ENCODE measurements around the gene GRPR. TPM values are rescaled to one million over a fixed set of nuclear protein-coding genes. Genes with fewer than 3 reads are reported as not detected.

Gene GRPR
- total RNA-seq: under 1 TPM in 1 of 2 donors, not detected in 1; 0.19 TPM

GRCh38 chrX:16123222-16123786 is at the start of gene GRPR:
Gene GRPR, plus strand, starts transcription at chrX:16123565. Its CDS starts 389 bp downstream, at chrX:16123954.
- no peaks in the 10 kb centered on the region for H3K36me3 Mint-ChIP-seq (ENCODE audit: low read depth)
- ATAC-seq (replicated peaks): peak; percentile 72
- no peaks in the 10 kb centered on the region for H3K9me3 Mint-ChIP-seq
- no peak within 1 kb of the TSS for H3K27ac Mint-ChIP-seq
- H3K4me3 Mint-ChIP-seq: no peak within 1 kb of the TSS
- peaks cover 14% of the 10 kb centered on the region for H3K27me3 Mint-ChIP-seq
- peaks cover 9% of the 10 kb centered on the region for H3K4me1 Mint-ChIP-seq

DNA sequence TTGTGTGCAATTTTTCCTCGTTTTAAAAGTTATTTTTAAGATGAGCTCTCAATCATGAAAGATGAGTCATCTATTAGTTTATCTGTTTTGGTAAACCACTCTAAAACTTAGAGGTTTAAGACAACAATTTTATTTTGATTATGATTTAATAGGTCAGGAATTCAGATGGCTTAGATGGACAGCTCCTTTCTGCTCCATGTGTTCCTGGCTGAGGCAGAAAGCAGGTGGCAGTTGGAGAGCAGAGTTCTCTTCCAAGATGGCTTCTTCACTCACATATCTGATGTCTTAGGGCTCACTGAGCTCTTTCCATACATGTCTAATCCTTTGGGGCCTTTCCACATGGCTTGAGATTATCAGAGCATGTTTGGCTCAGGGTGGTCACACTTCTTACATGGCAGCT is 48.3 kb upstream of the GRPR start:
- Mint-ChIP-seq H3K27me3 (no peaks in the 10 kb centered on the region), H3K4me1 (no peaks in the 10 kb centered on the region), H3K27ac (no peak overlapping the region), H3K36me3 (ENCODE audit: low read depth) (no peaks in the 10 kb centered on the region), H3K9me3 (no peaks in the 10 kb centered on the region), H3K4me3 (no peak overlapping the region)
- no peak for ATAC-seq (replicated peaks)

DNA sequence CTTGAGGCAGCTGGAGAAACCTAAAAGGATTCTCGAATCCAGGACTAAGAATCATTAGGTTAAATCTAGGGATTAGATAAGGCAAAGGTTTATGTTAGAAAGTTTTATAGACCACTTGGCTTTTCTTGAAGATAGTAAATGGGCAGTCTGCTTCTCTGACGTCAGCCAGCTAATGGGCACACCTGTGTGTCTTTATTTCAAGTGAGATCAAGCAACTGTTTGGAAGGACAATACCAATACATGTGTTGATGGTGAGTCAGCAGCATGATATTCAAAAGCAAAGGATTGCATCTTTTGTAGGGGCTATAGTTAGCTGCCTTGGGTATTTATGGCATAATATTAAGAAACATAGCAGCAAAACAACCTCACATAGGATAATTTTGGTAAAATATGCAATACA is 46.5 kb upstream of the GRPR start:
- Mint-ChIP-seq H3K27me3 (no peaks in the 10 kb centered on the region), H3K4me3 (no peak overlapping the region), H3K4me1 (no peaks in the 10 kb centered on the region), H3K36me3 (ENCODE audit: low read depth) (no peaks in the 10 kb centered on the region), H3K9me3 (no peaks in the 10 kb centered on the region), H3K27ac (no peak overlapping the region)
- no peak for ATAC-seq (replicated peaks)

GRCh38 chrX:16077811-16078210 is 45.6 kb upstream of the GRPR start:
- Mint-ChIP-seq H3K36me3 (ENCODE audit: low read depth) (no peaks in the 10 kb centered on the region), H3K9me3 (no peaks in the 10 kb centered on the region), H3K4me1 (no peaks in the 10 kb centered on the region), H3K27ac (no peak overlapping the region), H3K27me3 (no peaks in the 10 kb centered on the region), H3K4me3 (no peak overlapping the region)
- ATAC-seq (replicated peaks): no peak

- Mint-ChIP-seq H3K27ac (no peak overlapping the region), H3K27me3 (peaks cover 6% of the 10 kb centered on the region), H3K9me3 (no peaks in the 10 kb centered on the region), H3K4me3 (no peak overlapping the region), H3K4me1 (no peaks in the 10 kb centered on the region), H3K36me3 (ENCODE audit: low read depth) (no peaks in the 10 kb centered on the region)
- no peak for ATAC-seq (replicated peaks)
These were observed 42.0 kb upstream of the GRPR start for GRCh38 chrX:16081357-16081756.

DNA sequence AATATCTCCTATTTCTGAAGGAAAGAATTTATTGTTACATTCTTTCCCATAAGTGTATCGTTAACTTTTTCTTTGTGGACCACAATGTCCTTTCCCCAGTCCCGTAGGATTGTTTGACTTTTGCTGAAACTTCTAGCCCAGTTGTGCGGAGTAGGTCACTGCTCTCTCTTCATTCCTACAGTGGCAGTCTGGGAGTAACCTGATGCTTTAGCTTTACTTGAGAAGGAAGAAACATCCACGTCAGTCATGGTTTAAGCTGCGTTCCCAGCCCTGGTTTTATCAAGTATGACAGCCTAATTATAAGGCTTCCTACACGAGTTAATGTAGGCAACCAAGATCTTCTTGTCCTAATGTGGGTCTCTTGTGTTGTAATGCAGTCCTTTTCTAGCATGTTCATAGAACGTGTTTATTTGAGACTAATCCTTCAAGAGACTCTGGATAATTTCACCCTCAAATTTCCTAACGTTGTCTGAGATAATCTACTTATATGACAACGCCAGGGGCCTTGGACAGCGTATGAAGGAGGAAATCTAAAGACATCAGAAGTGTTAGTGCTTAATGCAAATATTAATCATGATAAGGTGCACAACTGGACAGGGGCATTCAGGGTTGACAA is 40.8 kb upstream of the GRPR start:
- Mint-ChIP-seq H3K4me3 (no peak overlapping the region), H3K27ac (no peak overlapping the region), H3K36me3 (ENCODE audit: low read depth) (no peaks in the 10 kb centered on the region), H3K4me1 (no peaks in the 10 kb centered on the region), H3K9me3 (no peaks in the 10 kb centered on the region), H3K27me3 (peaks cover 6% of the 10 kb centered on the region)
- no peak for ATAC-seq (replicated peaks)

GRCh38 chrX:16087076-16087475 is 36.3 kb upstream of the GRPR start:
- H3K4me3 Mint-ChIP-seq: no peak overlapping the region
- H3K27me3 Mint-ChIP-seq: peaks cover 6% of the 10 kb centered on the region
- no peak for ATAC-seq (replicated peaks)
- H3K4me1 Mint-ChIP-seq: no peaks in the 10 kb centered on the region
- H3K36me3 Mint-ChIP-seq (ENCODE audit: low read depth): no peaks in the 10 kb centered on the region
- H3K27ac Mint-ChIP-seq: no peak overlapping the region
- no peaks in the 10 kb centered on the region for H3K9me3 Mint-ChIP-seq

- no peak overlapping the region for H3K27ac Mint-ChIP-seq
- no peak for ATAC-seq (replicated peaks)
- H3K4me1 Mint-ChIP-seq: no peaks in the 10 kb centered on the region
- peaks cover 17% of the 10 kb centered on the region for H3K27me3 Mint-ChIP-seq
- no peaks in the 10 kb centered on the region for H3K9me3 Mint-ChIP-seq
- H3K4me3 Mint-ChIP-seq: no peak overlapping the region
- no peaks in the 10 kb centered on the region for H3K36me3 Mint-ChIP-seq (ENCODE audit: low read depth)
These were observed 34.3 kb upstream of the GRPR start for GRCh38 chrX:16089086-16089485.

DNA sequence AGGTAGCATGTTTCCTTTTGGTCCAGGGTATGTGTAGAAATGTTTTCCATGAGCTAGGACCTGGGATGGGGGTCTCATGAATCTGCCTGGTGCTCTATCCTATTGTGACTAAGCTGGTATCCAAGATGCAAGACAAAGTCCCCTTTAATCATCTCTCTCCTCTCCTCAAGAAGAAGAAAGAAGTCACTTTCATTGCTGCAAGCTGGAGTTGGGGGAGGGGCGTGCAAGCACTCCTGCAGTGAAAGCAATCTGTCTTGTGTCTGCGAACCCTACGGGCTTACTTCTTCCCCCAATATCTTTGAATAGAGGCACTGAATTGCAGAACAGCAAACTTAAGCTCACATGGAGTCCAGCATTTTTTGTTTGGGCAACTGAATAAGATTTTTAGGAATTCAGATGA is 27.2 kb upstream of the GRPR start:
- H3K27ac Mint-ChIP-seq: no peak overlapping the region
- no peaks in the 10 kb centered on the region for H3K9me3 Mint-ChIP-seq
- ATAC-seq (replicated peaks): no peak

GRCh38 chrX:16100673-16101072 is 22.7 kb upstream of the GRPR start:
- Mint-ChIP-seq H3K4me1 (no peaks in the 10 kb centered on the region), H3K36me3 (ENCODE audit: low read depth) (no peaks in the 10 kb centered on the region), H3K9me3 (no peaks in the 10 kb centered on the region), H3K4me3 (no peak overlapping the region), H3K27me3 (peaks cover 11% of the 10 kb centered on the region), H3K27ac (no peak overlapping the region)
- no peak for ATAC-seq (replicated peaks)

More for the DNA sequence above, 27.2 kb upstream of the GRPR start:
- Mint-ChIP-seq H3K27me3 (peaks cover 15% of the 10 kb centered on the region), H3K4me3 (no peak overlapping the region), H3K36me3 (ENCODE audit: low read depth) (no peaks in the 10 kb centered on the region), H3K4me1 (no peaks in the 10 kb centered on the region)

GRCh38 chrX:16101581-16101980 is 21.8 kb upstream of the GRPR start:
- ATAC-seq (replicated peaks): no peak
- H3K27me3 Mint-ChIP-seq: peaks cover 11% of the 10 kb centered on the region
- no peak overlapping the region for H3K4me3 Mint-ChIP-seq

DNA sequence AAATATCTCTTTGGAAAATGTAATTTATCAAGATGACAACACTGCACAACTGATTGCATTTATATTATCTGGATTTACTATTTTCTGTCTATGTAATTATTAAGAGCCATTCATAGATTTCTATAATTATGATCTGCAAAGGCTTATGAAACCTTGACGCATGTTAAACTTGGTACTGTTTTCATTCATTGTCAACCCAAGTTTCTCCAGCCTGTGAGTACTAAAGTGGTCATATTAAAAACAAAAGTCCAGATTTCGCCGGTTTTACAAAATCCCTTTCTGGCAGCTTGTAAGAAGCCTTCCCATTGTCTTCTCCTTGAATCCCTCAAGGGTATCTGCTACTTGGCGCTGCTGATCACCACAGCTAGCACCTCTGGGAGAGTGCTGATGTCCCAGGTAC is 19.7 kb upstream of the GRPR start:
- H3K4me3 Mint-ChIP-seq: no peak overlapping the region
- no peaks in the 10 kb centered on the region for H3K4me1 Mint-ChIP-seq
- H3K27ac Mint-ChIP-seq: no peak overlapping the region
- no peaks in the 10 kb centered on the region for H3K36me3 Mint-ChIP-seq (ENCODE audit: low read depth)
- no peaks in the 10 kb centered on the region for H3K9me3 Mint-ChIP-seq
- no peak for ATAC-seq (replicated peaks)
- peaks cover 11% of the 10 kb centered on the region for H3K27me3 Mint-ChIP-seq

More at GRCh38 chrX:16101581-16101980, 21.8 kb upstream of the GRPR start:
- Mint-ChIP-seq H3K36me3 (ENCODE audit: low read depth) (no peaks in the 10 kb centered on the region), H3K27ac (no peak overlapping the region), H3K9me3 (no peaks in the 10 kb centered on the region), H3K4me1 (no peaks in the 10 kb centered on the region)

GRCh38 chrX:16112428-16112827 is 10.9 kb upstream of the GRPR start:
- no peak for ATAC-seq (replicated peaks)
- Mint-ChIP-seq H3K27ac (no peak overlapping the region), H3K4me3 (no peak overlapping the region), H3K4me1 (no peaks in the 10 kb centered on the region), H3K36me3 (ENCODE audit: low read depth) (no peaks in the 10 kb centered on the region), H3K27me3 (peaks cover 4% of the 10 kb centered on the region), H3K9me3 (no peaks in the 10 kb centered on the region)

- no peak for ATAC-seq (replicated peaks)
- H3K27me3 Mint-ChIP-seq: peaks cover 4% of the 10 kb centered on the region
These were observed 9.3 kb upstream of the GRPR start for GRCh38 chrX:16113978-16114565.

DNA sequence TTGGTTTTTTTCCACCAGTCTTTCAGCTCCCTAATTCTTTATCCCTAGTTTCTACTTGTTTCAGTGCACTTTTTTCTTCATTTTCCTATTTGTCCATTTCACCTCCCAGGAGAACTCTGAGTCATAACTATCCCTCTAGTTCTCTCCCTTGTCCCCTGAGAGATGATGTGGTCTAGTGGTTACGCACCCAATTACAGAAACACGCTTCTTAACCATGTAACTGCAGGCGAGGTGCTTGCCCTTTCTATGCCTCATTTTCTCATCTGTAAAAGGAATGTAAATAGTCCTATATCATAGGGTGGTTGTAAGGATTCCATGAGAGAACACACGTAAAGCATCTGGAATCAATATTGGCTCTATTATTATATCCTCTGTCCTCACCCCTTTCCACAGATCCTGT is 8.8 kb upstream of the GRPR start:
- Mint-ChIP-seq H3K36me3 (ENCODE audit: low read depth) (no peaks in the 10 kb centered on the region), H3K4me3 (no peak overlapping the region), H3K27me3 (peaks cover 4% of the 10 kb centered on the region), H3K27ac (no peak overlapping the region), H3K4me1 (no peaks in the 10 kb centered on the region), H3K9me3 (no peaks in the 10 kb centered on the region)
- no peak for ATAC-seq (replicated peaks)

More at GRCh38 chrX:16113978-16114565, 9.3 kb upstream of the GRPR start:
- Mint-ChIP-seq H3K4me3 (no peak overlapping the region), H3K4me1 (no peaks in the 10 kb centered on the region), H3K36me3 (ENCODE audit: low read depth) (no peaks in the 10 kb centered on the region), H3K27ac (no peak overlapping the region), H3K9me3 (no peaks in the 10 kb centered on the region)

Measured in activated T-helper 17 cell treated with anti-CD3 and anti-CD28 coated beads, Interleukin-2, amount 50 U/mL, for 72 hours (primary cell).